GM12878 (cell line): ENCODE measurements around the gene PIGV. TPM values are rescaled to one million over a fixed set of nuclear protein-coding genes. Genes with fewer than 3 reads are reported as not detected.

Experiments
- CEBPB ChIP-seq, 2 experiments: fragments of 150-350 bp in 1 of 2; IDR thresholded peaks; 2 replicates each; pipeline ENCODE4 v1.6.1; 2012 to 2014; ENCODE audit warnings: low read depth in 2 of 2, low read length in 2 of 2, borderline replicate concordance in 1 of 2, inconsistent platforms in 1 of 2
- CEBPZ ChIP-seq: fragments of 150-350 bp; IDR thresholded peaks from 2 replicates; pipeline ENCODE4 v1.6.1; 2016; ENCODE audit warnings: low read depth, low read length
- ELK1 ChIP-seq: IDR thresholded peaks from 2 replicates; pipeline ENCODE4 v1.6.1; 2012; ENCODE audit warnings: low read depth, low read length, improper control_type of control experiment
- KLF5 ChIP-seq: fragments of 450-650 bp; IDR thresholded peaks from 2 replicates; pipeline ENCODE4 v1.6.1; 2014; ENCODE audit warnings: mild to moderate bottlenecking; ENCODE audit not compliant: partially characterized antibody
- LARP7 ChIP-seq: fragments of 450-650 bp; IDR thresholded peaks from 2 replicates; pipeline ENCODE4 v1.6.1; 2017; ENCODE audit warnings: mild to moderate bottlenecking
- MYB ChIP-seq: fragments of 150-350 bp; IDR thresholded peaks from 2 replicates; pipeline ENCODE4 v1.6.1; 2014; ENCODE audit warnings: mild to moderate bottlenecking, low read depth, low read length, borderline replicate concordance
- POLR2A ChIP-seq: IDR thresholded peaks from 2 replicates; pipeline ENCODE4 v1.6.1; 2011; ENCODE audit warnings: low read depth, mild to moderate bottlenecking, low read length
- RCOR1 ChIP-seq: conservative IDR thresholded peaks from 2 replicates; pipeline ENCODE4 v1.6.1; 2012; ENCODE audit warnings: low read depth, low read length, improper control_type of control experiment
- TCF12 ChIP-seq: IDR thresholded peaks from 2 replicates; pipeline ENCODE4 v1.6.1; 2011; ENCODE audit warnings: low read depth, mild to moderate bottlenecking, low read length
- ZNF592 ChIP-seq: fragments of 450-650 bp; IDR thresholded peaks from 2 replicates; pipeline ENCODE4 v1.6.1; 2017; ENCODE audit warnings: mild to moderate bottlenecking, moderate library complexity
- polyA plus RNA-seq, 11 experiments: library from polyadenylated mRNA; depleted of rRNA in 4 of 11; unstranded in 6 of 11; stranded (reverse) in 5 of 11; fragments of >200 nt; fragmentation: Nextera tagmentation in 4 of 11; fragmentation: Illumina TruSeq in 1 of 11; extraction: Ambion mirVana in 4 of 11; extraction: Trizol in 1 of 11; gene quantifications; 1 replicate in 1 of 11; 2 replicates in 10 of 11; pipeline versions ENCODE4 v1.2.1 to v1.2.3, GENCODE V29; 2011 to 2016; ENCODE audit warnings: inconsistent platforms in 2 of 11, missing spikeins in 2 of 11, low read depth in 1 of 11
- total RNA-seq, 4 experiments: library from RNA; depleted of rRNA in 3 of 4; stranded (reverse); fragments of >200 nt in 3 of 4; fragmentation: Illumina TruSeq in 1 of 4; extraction: Trizol in 1 of 4; gene quantifications; 2 replicates each; pipeline versions ENCODE4 v1.2.1 to v1.2.3, GENCODE V29; 2013 to 2021
- TF ChIP-seq, protein P1 (sequence below): fragments of 450-650 bp; conservative IDR thresholded peaks from 2 replicates; pipeline ENCODE4 v1.6.1; 2017; ENCODE audit warnings: mild to moderate bottlenecking, moderate library complexity

Gene PIGV
- total and polyA plus RNA-seq, 10 of the 15 experiments (the other 5 are each of a cell fraction or from before 2014, with no cell fraction given), result 8.8 to 18.1 (median 11.9) TPM

DNA sequence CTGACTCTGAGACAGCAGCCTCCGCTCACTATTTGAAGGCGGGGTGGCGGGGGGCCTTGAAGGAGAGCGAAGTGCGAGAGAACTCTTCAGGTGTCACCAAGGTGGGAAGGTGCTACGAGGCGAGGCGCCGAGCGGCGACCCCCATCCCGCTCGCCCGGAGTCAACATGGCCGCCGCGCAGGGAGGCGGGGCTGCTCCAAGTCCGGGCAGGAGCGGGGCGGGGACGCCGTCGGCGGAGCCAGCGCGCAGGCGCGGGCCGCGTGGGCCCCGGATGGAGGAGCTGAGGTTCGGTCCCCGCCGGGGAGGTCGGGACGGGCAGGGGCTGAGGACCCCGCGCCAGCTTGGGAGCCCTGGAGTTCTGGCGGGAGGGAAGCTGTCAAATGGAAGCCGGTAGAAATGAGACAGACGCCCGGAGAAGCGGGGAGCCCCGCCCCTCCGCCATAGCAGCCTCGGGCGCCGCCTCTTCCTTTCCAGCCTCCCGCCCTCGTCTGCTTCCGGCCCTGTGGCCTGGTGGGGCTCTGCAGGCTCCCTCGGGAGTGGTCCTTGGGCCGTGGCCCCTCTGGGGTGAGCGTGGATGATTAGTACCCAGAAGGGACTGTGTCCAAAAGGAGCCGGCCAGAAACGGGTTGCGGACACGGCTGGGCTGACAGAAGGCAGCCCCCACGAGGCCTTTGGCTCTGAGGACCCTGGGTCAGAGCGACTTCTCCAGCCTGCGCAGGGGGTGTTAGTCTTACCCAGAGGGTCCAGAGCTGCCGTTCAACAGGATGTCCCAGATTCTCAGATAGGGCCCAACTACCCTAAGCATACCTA is at the start of gene PIGV (continued):
- TF ChIP-seq POLR2A (peak; percentile 73), KLF5 (peak; percentile 67), MYB (no peak), CEBPB (IDR thresholded peaks at IDR 0.05; ENCODE audit: borderline replicate concordance in 1 of 2, low read depth in 2 of 2, low read length in 2 of 2) (no peak), ELK1 (peak; percentile 38; the same call in 1 of the 2 replicates), TCF12 (0 out of 2 replicates have a peak, but pooled peaks have one; percentile 22), RCOR1 (no peak), LARP7 (peak; percentile 91), ZNF592 (no peak), CEBPZ (no peak)
- TF ChIP-seq, protein P1, sequence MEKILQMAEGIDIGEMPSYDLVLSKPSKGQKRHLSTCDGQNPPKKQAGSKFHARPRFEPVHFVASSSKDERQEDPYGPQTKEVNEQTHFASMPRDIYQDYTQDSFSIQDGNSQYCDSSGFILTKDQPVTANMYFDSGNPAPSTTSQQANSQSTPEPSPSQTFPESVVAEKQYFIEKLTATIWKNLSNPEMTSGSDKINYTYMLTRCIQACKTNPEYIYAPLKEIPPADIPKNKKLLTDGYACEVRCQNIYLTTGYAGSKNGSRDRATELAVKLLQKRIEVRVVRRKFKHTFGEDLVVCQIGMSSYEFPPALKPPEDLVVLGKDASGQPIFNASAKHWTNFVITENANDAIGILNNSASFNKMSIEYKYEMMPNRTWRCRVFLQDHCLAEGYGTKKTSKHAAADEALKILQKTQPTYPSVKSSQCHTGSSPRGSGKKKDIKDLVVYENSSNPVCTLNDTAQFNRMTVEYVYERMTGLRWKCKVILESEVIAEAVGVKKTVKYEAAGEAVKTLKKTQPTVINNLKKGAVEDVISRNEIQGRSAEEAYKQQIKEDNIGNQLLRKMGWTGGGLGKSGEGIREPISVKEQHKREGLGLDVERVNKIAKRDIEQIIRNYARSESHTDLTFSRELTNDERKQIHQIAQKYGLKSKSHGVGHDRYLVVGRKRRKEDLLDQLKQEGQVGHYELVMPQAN, result peak; percentile 85
